ENCODE data around the gene DOCK8.

GRCh38 chr9:214648-215493, at the start of gene DOCK8:
- TF ChIP-seq FOXK2 (IDR thresholded peaks at IDR 0.05) (no peak), FOXA1 (IDR thresholded peaks at IDR 0.05) (no peak), PKNOX1 (IDR thresholded peaks at IDR 0.05) (no peak), ELF4 (IDR thresholded peaks at IDR 0.05) (no peak), FOXM1 (IDR thresholded peaks at IDR 0.05; ENCODE audit: borderline replicate concordance) (no peak), SP1 (IDR thresholded peaks at IDR 0.05) (no peak), LEF1 (IDR thresholded peaks at IDR 0.05; ENCODE audit: borderline replicate concordance) (no peak), ARNT (IDR thresholded peaks at IDR 0.05) (no peak), TARDBP (IDR thresholded peaks at IDR 0.05) (no peak), HDGF (IDR thresholded peaks at IDR 0.05; ENCODE audit: borderline replicate concordance) (no peak), BHLHE40 (IDR thresholded peaks at IDR 0.05; ENCODE audit: borderline replicate concordance) (no peak), SUZ12 (IDR thresholded peaks at IDR 0.05) (no peak), NFRKB (IDR thresholded peaks at IDR 0.05) (no peak), L3MBTL2 (conservative IDR thresholded peaks at IDR 0.05) (peak; percentile 8; the same call in 1 of the 2 replicates)
